HEK293T (cell line): ENCODE data around the gene RSKR.

Experiments used
- ELF4 ChIP-seq: fragments of 450-650 bp; IDR thresholded peaks from 2 replicates; pipeline ENCODE4 v1.6.1; 2017; ENCODE audit warnings: antibody characterized with exemption
- FOXA1 ChIP-seq: fragments of 450-650 bp; IDR thresholded peaks from 2 replicates; pipeline ENCODE4 v1.6.1; 2016; ENCODE audit warnings: mild to moderate bottlenecking
- FOXK2 ChIP-seq: fragments of 450-650 bp; IDR thresholded peaks from 2 replicates; pipeline ENCODE4 v1.6.1; 2016; ENCODE audit warnings: mild to moderate bottlenecking
- HDGF ChIP-seq: fragments of 450-650 bp; IDR thresholded peaks from 2 replicates; pipeline ENCODE4 v1.6.1; 2017; ENCODE audit warnings: antibody characterized with exemption, borderline replicate concordance
- NFRKB ChIP-seq: fragments of 450-650 bp; IDR thresholded peaks from 2 replicates; pipeline ENCODE4 v1.6.1; 2016; ENCODE audit warnings: mild to moderate bottlenecking, moderate library complexity
- SP1 ChIP-seq: fragments of 450-650 bp; IDR thresholded peaks from 2 replicates; pipeline ENCODE4 v1.6.1; 2017
- SUZ12 ChIP-seq: fragments of 450-650 bp; IDR thresholded peaks from 2 replicates; pipeline ENCODE4 v1.6.1; 2016; ENCODE audit warnings: mild to moderate bottlenecking
- TARDBP ChIP-seq: fragments of 450-650 bp; IDR thresholded peaks from 2 replicates; pipeline ENCODE4 v1.6.1; 2016

- TF ChIP-seq HDGF (no peak), TARDBP (no peak), FOXA1 (no peak), NFRKB (no peak), FOXK2 (no peak), SUZ12 (no peak), ELF4 (no peak), SP1 (no peak)
Observed at GRCh38 chr17:28570716-28571360, 43.1 kb downstream of the RSKR start.
